Muscle of back (tissue), 11 donors: ENCODE results near the gene ADGRL1. TPM values are rescaled to one million over a fixed set of nuclear protein-coding genes. Genes with fewer than 3 reads are reported as not detected.

ENCODE experiments used
- DNase-seq, 3 donors: peaks; one replicate each; pipeline versions ENCODE4 v3.0.0 to v3.0.0-alpha.2; 2013
- polyA plus RNA-seq, 10 donors: library from polyadenylated mRNA; unstranded; fragments of 120-200 nt; gene quantifications; one replicate each; pipeline ENCODE4 v1.2.1, GENCODE V29; 2013; ENCODE audit not compliant: insufficient read length in 10 of 10

Gene ADGRL1
- polyA plus RNA-seq, 10 donors: 13.3 to 27.0 (median 17.8) TPM

DNA sequence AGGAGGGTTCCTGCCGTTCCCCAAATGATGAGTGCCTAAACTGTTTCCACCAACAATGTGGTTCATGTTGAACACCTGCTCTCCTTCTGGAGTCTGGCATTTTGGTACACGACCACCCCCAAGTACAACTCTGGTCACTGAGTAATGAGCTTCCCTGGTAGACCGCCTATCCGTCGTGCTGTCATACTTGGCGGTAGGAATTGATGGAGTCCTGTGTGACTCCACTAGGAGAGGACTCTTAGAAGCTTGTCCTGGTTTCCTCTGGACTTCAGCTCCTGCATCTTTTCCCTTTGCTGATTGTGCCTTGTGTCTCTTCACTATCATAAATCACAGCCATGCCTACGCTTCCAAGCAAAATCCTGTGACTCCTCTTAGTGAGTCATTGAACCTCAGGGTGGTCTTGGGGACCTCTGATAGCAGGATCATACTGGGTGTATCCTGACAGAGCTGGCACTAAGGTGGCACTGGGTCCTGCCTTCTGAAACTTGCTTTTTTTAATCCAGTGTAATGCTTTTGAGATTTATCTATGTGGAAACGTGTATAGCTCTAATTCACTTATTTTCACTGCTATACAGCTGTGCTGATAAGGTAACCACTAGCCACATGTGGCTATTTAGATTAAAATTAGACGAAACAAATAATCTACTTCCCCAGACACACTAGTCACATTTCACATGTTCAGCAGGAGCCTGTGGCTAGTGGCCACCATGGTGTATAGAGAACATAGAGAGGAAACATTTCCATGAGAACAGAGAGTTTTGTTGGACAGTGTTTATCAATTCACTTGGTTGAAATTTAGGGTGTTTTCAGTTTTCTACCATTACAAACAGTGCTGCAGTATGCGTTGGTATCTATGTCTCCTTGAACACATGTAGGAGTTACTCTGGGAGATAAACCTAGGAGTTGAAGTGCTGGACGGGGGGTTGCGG is 63.4 kb downstream of the ADGRL1 start:
- DNase-seq: no peak

DNA sequence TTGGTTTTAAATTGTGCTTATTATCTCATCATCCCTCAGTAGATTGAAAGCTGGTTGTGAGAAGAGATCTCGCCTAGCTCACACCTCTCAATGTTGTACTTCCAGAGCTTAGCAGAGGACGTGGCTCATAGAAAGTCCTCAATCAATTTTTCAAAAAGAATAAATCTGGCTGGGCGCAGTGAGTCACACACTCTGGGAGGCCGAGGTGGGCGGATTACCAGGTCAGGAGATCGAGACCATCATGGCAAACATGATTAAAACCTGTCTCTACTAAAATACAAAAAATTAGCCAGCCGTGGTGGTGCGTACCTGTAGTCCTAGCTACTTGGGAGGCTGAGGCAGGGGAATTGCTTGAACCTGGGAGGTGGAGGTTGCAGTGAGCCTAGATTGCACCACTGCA is 64.9 kb downstream of the ADGRL1 start:
- DNase-seq: no peak

DNA sequence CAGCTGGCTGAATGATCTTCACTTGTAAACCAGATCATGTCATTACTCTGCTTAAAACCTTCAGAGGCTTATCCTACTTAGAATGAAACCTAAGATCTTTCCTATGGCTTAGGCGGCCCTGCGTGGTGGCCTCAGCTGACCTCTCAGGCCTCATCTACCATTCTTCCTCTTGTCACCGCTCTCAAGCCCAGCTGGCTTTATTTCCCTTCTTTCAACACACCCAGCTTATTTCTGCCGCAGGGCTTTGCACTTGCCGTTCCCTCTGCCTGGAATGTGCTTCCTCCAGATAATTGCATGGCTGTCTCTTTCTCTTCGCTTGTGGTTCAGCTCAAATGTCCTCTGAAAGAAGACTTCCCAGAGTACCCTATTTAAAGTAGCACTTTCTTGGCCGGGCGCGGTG is 66.0 kb downstream of the ADGRL1 start:
- DNase-seq: peak in 2 of 3 donors; percentile 45 to 46

DNA sequence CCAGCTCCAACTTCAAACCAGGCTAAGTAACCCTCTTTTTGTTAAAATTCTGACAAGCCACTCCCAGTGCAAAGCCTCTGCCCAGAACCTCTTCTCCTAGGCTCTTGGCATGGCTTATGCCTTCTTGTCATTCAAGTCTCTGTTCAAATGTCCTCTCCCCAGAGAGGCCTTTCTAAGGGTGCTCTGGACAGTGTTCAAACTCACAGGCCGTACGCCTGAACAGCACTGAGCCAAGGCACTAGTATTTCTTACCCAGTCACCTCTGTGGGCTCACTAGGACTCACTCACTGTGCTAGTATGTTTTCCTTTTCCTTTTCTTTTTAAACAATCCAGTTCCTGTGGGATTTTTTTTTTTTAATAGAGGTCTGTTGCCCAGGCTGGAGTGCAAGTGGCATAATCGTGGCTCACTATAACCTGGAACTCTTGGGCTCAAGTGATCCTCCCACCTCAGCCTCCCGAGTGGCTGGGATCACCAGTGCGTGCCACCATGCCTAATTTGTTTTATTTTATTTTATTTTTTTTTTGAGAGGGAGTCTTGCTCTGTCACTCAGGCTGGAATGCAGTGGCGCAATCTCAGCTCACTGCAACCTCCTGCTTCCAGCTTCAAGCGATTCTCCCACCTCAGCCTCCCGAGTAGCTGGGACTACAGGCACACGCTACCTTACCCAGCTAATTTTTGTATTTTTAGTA is 67.2 kb downstream of the ADGRL1 start:
- DNase-seq: no peak

DNA sequence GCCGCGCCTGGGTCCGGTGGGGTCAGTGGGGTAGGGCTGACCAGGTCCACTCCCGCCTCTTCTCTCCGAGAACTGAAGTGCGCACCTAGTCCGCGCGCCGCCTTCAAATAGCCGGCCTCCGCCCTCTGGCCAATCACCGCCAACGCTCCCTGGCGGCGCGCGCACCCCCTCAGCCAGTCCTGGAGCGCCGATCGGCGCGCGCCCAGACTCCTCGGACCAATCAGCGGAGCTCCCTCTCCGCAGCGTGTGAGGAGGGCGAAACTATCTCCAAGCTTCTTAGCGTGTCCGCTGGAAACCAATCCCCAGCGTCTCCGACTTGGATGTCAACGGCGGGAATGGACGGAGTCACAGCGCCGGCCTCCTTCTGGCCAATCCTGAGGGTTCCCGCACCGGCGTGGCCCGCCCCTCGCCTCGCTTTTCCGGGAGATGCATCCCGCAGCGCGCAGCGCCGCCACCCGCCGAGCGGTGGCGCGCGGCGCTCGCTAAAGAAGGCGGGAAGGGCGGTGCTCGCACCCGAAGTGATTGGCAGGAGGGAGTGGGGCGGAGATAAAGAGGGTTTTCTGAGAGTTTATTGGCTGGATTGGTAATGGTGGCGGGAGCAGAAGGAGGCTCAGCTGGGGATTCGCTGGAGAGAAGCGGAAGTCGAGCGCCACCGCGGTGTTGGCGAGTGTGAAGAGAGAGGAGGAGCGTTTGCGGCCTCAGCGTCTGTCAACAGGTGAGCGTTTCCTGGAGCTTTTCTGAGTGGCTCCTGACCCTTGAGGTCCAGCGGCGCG is 69.3 kb downstream of the ADGRL1 start, which contains the start of gene ASF1B:
TSS of gene ASF1B (minus strand) at position 81 of the 773 bp plus-strand sequence. CDS start 133 bp downstream, outside the sequence.
- DNase-seq: peak; percentile 100

DNA sequence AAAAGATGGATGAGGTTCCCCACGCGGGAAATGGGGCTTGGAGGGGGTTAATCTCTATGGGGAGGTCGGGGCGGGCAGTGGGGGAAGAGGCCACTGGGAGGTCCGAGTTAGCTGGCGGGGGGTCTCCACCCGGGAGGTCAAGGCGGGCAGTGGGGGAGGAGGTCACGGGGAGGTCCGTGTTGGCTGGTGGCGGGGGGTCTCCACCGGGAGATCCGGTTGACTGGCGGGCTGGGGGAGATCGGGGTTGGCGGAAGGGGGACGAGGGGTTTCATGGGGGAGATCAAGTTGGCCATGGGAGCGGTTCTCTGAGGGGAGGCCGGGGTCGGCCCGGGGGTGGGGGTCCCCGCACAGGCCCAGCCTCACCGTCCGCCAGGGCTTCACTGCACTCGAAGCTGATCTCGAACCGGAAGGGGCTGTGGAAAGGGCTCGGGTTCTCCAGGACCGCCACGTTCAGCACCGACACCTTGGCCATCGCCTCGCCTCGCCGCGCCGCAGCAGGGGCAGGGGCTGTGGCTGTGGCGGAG is 69.9 kb downstream of the ADGRL1 start:
- no peak for DNase-seq

DNA sequence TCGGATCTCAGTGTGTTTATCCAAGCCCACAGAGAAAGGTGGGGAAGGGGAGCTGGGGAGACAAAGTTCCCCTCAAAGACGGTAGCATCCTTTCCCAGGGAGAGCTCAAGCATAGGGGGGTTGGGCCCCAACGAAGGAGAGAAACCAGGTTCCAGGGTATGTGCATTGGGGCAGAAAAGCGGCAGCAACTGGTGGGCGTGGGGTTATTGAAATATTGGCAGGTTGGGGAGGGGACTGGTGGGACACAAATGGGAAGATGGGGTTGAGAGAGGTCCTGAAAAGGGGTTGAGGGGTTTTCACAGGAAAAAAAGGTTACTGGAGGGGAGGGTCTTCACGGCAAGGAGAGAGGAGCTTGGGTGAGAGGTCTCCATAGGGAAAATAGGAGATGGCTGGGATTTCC is 70.6 kb downstream of the ADGRL1 start:
- DNase-seq: no peak

DNA sequence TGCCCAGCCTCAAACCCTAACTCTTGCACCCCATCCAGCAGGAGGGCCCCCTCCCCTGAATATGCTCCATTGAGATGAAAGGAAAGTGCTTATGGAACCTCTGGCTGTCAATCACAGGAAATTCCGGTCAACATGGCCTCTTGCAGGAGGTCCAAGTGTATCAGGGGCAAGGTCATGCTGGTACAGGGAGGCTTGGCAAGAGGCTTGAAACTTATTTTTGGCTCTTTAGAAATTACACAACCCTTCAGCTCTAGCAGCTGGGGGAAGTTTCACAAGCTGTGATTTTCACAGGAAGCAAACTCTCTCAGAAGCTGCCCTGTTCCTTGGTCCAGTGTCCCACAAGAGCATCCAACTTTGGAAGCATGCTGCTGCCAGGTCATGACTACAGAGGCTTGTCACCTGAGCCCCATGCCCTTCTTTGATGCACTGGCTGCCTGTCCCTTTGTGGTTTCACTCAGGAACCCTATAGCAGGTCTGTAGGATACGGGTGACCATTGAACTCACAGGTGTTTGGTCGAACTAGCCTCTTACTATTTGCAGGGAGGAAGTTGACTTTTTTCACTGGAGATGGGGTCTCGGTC is 78.0 kb downstream of the ADGRL1 start:
- DNase-seq: peak in 1 of 3 donors; percentile 30

DNA sequence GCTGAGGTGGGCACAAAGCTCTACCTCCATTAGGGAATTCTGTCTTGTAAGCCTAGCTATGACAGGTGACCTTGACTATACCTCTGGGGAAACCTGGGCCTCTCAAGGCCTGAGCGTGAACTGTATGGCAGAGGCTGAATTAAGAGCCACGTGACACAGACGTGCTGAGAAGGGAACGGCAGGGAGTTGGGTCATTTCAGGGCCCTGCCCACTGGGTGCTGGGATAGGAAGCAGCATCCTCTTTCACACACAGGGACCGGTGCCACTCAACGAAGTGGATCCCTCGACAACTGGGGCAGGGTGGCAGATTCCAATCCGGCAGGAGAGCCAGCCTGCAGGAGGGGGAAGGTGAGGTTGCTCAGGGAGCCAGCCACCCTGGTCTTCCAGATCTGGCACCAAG is 78.8 kb downstream of the ADGRL1 start:
- DNase-seq: no peak

DNA sequence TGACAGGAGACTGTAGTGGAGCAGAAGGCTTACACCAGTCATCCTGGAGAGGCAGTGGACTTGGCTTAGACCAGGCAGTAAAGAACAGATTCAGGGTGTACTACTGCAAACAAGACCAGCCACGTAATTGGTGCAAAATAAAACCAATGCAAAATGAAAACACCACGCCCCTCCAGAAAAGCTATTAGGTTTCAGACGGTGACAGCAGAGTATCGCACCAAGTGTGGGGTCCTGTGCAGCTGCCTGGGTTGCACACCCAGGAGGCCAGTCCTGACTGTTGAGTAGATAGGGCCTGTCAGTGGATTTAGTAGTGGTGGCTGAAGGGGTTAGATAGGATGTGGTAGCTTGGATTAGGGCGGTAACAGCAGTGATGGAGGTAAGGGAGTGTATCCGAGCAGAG is 83.0 kb downstream of the ADGRL1 start:
- DNase-seq: no peak

DNA sequence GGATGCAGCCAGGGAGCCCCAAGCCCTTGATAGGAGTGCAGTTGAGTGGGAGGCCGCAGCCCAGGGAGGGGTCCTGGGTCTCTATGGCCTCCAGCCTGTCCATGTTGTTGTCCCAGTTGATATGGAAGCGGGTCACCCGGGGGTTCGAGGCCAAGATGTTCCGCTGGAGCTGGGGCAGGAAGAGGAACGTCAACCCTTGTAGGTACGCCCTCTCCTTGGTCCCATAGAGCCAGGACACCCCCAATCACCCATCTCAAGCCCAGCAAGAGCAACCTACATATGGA is 85.5 kb downstream of the ADGRL1 start:
- DNase-seq: no peak

DNA sequence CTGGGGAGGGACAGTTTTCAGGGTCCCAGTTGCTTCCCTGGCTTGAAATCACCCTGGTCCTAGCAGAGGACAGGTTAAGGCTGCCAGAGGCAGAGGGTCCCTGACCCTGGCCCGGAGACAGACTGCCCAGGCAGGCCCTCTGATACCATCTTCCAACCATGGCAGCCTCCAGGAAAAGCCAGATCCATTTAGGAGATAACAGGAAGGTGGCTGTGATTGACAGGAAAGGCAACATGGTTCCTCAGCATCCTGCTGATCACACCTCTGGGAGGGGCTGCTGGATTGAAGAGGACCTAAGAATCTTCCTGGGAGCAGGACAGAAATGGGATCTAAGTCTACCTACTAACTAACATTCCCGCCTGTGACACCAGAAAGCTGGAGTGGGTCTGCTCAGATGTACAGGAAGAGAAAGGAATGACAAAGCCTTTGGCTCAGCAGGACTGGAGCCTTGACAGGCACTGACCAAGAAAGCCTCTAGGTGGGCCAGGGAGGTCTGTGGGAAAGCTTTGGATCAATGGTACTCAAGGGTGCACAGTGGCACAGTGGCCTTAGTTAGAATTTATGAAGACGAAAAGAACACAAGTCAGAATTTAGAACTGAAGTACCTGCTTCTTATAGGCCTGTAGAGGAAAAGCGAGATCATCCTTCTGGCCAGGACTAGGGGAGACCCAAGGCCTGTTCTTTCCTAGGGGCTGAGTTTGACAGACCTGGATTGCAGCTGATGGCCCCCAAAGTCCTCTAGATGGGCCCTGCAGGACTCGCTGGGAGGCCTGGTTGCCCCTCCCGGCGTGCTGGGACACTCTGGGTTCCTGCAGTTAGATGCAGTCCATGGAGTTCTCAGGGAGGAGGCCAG is 86.1 kb downstream of the ADGRL1 start:
- DNase-seq: no peak

DNA sequence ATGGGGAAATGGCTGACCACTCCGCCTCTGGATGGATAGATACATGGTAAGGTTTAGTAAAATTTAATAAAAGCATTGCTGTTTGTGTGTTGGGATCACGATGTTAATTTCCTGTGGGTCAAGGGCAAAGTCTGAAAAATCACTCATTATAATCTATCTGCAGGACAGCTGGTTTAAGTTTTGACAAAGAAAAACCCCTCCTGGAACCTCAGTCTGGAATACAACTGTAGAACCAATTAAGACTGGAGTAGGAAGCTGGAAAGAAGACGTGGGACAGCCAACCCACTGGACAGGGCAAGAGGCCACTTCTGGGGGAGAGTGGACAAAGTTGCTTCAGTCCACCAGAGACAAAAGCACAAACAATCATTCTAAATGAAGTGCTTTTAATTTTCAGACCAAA is 86.8 kb downstream of the ADGRL1 start:
- peak in 1 of 3 donors; percentile 46 for DNase-seq

DNA sequence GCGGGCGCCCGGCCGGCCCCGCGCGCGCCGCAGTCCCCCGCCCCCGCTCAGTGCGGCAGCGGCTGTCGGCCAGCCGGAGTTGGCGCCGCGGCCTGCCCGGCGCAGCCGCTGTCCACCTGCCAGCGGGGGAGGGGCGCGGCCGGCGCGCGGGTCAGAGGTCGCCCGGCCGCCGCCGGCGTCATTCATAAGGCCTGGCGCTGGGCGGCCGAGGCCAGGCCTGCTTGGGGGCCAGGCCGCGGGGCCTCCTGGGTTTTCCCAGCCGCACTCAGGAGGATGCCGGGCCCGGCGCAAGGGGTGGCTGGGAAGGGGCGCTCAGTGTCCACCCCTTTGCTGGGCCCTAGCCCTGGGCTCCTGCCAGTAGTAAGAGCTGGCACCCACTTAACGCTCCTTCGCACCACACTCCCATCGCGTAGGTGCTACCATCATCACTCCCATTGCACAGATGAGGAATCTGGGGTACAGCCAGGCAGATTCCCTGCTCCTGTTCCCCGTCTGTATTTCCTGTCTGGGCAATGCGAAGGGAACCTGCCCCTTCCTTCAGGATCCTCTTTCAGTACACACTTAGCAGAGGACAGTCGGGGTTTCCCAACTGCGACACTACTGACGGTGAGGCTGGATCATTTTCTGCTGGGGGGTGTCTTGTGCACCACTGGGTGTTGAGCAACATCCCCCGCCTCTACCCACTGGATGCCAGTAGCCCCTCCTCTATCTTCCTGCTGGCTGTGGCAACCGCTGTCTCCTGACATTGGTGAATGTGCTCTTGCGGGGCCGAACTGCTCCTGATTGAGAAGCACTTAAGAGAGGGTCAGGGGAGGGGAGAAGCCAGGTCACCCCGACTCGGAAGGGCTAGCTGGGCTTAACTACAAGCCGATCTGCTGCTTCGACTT is 87.6 kb downstream of the ADGRL1 start:
- peak; percentile 49 to 87 (median 67) for DNase-seq

DNA sequence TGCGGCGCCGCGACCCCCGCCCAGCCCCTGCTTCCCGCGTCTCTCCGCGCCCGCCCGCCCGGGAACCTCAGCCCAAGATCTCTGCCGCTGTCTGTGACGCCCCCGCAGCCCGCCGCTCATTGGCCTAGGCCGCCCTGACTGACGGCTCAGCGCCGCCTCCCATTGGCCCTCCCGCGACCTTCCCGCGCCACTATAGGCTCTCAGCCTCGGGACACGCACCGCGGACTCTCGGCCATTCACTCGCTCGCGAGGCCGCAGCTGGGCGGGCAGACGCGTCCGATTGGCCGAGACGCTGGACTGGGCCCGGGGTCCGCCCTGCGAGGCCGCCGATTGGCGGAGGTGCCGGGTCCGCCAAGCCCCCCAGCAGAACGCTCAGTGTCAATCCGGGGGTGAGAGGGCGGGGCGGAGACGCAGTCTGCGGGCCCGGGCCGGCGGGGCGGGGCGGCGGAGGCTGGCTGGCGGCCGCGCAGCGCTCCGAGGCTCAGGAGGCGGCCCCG is 88.3 kb downstream of the ADGRL1 start, which contains the start of gene PRKACA:
TSS of gene PRKACA (minus strand) at position 95 of the 497 bp plus-strand sequence. CDS start 215 bp downstream, outside the sequence.
- peak; percentile 99 to 100 (median 99) for DNase-seq

DNA sequence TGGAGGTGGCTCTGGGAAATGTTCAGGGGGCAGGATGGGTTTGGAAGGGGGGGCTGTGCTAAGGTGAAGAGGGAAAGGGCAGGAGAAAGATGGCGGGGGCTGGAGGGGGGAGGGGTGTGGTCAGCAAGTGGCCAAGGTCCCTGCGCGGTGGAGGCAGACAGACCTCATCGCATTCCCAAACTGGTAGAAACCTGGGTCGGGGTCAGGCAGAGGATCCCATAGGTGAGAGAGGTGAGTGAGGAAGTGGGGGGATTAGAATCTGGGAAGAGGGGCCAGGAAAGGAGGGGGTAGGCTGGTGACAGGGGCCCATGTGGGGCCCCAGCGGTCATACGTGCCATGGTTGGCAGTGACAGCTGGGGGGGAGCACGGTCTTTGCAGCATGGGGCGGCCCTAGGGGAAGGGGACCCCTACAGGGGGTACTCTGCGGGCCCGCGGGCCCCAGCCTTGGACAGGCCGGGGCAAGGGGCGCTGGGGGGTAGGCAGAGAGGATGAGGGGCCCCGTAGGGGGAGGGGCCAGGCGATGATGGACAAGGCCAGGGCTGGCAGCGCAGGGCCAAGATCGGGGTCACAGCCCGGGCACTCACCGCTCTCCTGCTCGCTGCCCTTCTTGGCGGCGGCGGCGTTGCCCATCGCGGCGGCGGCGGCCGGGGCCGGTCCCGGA is 88.9 kb downstream of the ADGRL1 start:
- DNase-seq: peak in 2 of 3 donors; percentile 38 to 54

DNA sequence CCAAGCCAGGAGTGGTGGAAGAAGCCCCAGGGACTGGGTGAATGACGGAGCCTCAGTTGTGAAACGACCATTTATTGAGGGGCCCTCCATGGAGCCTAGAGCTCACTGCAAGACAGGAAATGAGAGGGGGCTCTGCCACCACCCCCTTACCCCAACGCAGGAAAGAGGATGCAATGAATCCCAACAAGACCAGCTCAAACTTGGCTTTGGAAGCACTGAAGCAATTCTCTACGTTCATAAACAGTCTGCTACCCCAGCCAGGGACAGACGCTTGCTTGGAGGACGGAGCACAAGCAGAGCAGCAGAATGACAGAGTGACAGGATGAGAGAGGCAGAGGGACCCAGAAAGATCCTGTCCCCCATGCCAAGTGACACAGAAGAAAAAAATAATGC is 89.4 kb downstream of the ADGRL1 start:
- no peak for DNase-seq

DNA sequence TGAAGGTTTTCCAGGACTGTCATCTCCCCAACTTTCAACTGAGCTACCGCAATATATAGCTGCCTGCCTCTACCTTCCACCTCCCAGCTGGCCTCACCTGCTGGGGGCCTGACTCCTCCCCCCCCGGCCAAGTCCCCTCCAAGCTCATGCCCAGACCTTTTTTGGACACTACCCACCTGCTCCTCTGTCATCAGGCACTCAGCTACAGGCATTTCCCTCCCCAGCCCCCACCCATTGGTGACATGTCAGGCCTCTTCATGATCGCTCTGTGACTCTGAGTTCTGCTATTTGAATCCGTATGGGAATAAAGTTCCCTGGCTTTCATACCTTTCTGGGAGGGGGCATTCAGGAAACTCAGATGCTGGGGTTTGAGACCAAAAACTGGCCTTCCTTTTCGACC is 90.2 kb downstream of the ADGRL1 start:
- peak in 1 of 3 donors; percentile 38 for DNase-seq

DNA sequence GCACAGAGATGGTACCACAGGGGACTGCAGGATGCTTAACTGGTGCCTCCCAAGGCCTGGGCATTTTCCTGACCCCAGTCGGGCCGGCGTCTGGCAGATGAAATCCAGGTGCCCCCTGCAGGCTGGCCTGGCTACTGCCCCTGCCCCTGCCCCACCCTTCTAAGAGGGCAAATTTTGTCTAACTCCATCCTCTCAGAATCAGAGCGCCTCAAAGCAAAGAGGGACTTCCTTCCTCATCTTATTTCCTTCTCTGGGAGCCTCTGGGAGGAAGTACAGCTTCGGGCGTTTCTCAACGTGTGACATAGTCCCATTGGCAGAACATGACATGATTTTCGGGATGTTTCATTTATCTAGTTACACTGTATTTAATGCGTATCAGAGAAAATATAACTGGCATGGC is 91.1 kb downstream of the ADGRL1 start:
- DNase-seq: no peak
